NCI-H128 (cell line): ENCODE measurements around the gene HOMER1.

Source experiments
- DNase-seq: peaks from one replicate; lab custom pipeline; 2025; ENCODE audit not compliant: unreplicated experiment; lab: John Stamatoyannopoulos, UW

The HOMER1 gene

DNA sequence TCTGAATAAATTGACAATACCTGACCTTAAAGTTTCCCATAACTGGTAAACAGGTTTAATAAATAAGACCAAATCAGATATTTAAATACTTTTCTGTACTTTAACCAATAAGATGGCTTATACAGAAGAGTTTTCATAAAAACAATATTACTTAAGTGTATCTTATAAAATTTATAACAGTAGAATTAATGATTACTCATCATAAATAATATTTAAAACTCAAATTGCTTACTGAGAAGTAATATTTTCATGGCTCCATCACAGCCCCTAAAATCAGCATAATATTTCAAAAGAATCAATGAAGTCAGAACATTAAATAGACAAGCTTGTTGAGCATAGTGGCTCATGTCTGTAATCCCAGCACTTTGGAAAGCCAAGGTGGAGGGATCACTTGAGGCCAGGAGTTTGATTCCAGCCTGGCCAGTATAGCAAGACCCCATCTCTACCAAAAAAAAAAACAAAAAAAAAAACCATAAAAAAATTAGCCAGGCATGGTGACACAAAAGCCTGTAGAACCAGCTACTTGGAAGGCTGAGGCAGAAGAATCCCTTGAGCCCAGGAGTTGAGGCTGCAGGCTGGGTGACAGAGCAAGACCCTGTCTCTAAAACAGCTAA is 23.5 kb downstream of the HOMER1 start:
- no peak for DNase-seq

DNA sequence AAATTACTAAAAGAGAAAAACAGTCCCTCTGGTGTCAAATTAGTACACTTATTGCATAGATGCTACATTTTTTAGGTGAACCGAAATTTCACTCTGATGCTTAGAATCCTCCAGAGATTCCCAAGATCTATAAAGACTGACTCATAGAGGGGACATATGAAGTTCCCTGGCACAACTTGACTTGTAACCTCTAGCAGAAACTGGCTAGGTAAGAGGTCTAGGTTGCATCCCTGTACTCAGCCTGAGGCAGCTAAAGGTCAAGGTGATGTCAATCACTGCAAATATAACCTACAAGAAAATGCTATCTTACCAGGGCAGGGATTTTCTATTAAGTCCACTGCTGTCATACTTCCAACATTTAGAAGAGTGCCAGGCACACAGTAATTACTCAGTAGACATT is 24.2 kb downstream of the HOMER1 start:
- no peak for DNase-seq

DNA sequence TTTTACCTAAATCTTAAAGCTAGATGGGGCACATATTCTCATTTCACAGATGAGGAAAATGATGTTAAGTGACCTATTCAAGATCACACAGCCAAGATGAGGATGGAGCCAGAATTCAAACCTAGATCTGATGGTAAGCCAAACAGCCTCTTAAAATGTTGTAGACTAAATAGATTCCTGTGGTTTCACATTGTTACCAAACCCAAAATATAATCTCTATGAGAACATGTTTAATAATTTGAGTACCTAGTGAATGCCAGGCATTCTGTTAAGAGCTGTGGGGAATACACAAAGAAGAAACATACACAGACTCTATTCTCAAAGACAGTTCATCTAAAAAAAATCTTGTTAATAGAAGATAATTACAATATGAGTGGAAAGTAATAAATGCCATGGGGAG is 25.2 kb downstream of the HOMER1 start:
- DNase-seq: no peak

DNA sequence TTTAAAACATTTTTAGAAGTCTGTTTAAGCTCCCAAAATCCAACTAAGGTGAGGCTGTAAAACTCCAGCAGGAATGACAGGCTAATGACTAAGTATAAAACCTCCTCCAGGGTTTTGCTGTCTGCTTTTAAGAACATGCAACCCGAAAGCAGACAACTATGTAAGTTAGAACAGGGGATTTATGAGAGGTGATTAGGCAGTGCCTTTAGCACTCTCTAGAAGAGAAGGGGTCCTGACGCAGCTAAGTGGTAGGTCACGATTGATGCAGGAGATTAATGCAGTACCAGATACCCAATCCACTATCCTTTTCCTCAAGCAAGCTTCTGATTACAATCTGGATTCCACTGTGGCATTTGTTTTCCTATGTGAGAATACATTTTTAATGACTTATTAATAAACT is 25.9 kb downstream of the HOMER1 start:
- no peak for DNase-seq

DNA sequence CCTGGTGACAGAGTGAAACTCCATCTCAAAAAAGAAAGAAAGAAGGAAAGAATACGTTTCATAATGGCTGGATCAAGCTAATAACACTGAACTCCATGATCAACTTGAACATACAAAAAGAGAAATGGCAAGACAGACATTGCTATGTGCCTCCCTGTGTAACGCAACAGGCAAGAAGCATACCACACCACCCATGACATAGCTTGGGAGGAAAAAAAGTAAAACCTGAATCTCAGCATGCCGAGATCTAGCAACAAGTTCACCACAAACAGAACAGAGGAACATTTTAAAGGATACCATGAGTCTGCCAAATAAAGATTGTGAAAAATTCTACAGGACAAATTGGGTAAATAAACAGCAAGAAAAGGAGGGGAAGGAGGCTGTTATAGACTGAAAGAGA is 26.7 kb downstream of the HOMER1 start:
- DNase-seq: no peak

DNA sequence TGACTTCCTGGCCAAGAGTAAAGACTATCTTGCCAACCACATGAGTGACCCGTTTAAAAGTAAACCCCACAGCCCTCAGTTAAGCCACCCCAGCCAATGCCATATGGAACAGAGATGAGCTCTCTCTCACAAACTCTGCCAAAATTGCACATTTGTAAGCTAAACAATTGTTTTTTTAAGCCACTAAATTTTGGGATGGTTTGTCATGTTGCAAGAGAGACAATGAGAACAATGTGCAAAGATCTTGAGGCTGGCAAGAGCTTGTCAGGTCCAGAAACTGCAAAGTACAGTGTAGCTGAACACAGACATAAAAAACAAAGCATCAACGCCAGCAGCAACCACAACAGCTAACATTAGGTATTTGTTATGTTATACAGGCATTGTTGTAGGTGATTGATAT is 27.8 kb downstream of the HOMER1 start:
- no peak for DNase-seq

DNA sequence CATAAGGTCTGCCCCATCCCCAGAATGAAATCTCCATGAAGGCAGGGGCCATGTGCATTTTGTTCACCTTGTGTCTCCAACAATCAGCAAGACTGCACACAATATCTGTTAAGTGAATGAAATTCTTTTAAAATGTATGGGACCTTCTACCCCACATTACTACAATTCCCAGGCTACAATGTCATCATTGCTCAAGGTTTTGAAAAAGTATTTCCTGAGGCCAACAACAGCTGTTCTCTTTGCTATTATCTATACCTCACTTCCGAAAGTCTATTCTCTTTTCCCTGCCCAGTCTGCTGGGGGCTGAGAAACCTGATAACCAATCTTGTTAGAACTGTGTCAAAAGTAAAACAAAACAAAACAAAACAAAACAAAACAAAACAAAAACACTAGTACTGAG is 29.2 kb downstream of the HOMER1 start:
- no peak for DNase-seq

DNA sequence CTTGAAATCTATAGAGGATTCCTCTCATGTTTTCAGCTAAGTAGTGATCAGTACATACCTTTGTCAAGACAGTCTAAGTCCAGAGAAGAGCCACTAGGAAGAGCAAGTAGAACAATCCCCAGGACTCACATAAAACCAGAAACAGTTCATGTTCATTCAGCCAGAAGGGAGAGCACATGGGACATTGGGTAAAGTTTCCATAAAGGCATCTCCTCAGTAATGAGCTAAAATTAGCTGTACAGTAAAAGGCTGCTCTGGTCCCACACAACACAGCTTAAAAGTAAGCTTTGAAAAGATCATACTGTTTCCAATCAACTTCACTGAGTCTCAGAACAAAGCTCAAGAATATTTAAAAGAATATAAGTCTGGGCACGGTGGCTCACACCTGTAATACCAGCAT is 32.4 kb downstream of the HOMER1 start:
- DNase-seq: no peak

DNA sequence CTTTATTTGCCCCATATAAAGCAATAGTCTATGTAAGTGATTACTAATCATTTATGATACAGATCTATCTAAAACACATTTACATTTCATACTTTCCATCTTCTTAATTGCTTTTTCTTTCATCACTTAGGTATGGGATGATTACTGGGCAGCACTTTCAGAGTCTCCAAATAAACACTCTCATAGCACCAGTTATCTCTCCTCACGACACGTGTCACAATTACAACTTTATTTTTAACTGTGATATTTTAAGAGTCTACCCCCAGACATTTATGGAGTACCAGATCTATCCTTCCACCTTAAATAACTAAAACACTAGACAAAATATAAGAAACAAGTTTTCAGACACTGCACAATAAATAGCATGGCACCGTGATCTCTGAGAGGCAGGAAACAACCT is 32.9 kb downstream of the HOMER1 start:
- no peak for DNase-seq

DNA sequence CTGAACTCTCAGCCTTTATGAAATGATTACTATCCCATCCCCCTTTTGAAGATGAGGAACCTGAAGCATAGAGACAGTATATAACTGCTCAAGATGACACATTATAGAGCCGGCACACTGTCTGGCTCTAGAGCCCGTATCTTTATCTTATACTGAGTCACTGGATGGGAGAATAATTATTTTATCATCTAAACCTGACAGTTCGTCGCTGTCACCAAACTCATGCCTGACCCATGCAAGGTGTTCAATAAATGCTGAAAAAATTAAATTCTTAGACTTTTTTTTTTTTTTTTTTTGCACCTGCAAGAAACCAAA is 38.8 kb downstream of the HOMER1 start:
- DNase-seq: no peak

DNA sequence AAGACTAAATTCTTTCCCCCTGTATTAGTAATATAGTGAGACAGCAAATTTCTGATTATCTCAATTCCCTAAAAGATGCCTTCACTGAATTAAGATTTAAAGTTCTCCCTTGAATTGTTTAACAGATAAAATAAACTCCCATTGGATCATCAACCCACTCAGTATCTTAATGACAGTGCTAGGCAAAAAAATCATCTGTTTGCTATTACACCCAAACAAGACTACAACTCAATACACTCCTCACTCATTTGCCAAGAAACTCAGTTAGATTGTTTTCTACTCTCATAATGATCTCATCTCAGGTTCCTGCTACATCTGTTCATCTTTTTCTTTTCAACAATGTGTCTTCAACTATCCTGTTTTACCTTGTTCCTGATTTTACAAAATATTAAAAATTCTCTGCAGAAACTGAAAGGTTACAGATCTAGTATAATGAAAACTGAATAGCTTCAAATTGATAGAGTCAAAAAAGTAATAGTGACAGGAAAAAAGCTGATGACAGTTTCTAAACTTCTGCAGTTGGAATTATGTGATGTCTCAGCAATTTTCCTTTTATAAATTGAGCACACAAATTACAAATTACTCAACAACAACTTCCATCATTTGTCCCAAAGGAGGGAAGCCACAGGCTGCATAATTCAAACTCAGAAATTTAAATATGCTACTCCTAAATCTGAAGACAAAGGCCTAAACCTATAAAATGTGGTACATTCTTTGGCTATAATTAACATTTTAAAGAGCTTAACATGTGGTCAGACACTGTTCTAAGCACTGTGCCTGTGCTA is 39.4 kb downstream of the HOMER1 start:
- no peak for DNase-seq

DNA sequence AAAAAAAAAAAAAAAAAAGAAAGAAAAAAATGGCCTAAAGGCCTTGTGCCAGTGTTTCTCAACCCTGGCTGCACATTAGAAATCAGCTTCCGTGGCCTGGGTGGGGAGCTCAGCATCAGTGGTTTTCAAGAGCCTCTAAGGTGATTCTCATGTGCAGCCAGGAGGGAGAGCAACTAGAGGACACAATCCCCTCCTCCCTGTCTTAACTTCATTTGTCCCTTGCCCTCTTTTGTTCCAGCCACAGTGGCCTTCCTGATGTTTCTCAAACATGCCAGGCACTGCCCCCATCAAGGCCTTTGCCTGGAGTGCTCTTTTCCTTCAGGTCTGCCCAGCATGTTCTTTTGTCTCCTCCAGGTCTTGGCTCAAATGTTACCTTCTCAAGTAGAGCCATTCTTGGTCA is 42.4 kb downstream of the HOMER1 start:
- no peak for DNase-seq

DNA sequence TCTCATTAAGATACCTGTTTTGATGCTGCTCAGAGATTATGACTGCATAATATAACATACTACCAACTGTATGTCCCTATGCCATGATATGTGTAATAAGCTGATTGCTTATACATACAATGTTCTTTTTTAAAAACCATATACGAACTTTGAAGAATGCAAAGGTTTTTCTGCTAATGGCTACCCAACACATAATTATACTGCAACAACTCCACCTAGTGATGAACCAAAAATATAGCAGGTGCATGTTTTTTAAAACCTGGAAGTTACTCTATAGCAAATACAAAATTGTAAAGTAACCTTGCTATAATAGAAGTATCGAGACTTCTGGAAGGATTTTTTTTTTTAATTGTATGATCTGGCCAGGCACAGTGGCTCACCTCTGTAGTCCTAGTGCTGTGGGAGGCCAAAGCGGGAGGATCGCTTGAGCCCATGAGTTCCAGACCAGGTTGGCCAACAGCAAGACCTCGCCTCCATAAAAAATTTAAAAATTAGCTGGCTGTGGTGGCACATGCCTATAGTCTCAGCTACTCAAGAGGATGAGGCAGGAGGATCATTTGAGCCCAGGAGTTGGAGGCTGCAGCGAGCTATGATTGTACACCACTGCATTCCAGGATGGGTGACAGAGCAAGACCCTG is 49.1 kb downstream of the HOMER1 start:
- no peak for DNase-seq

DNA sequence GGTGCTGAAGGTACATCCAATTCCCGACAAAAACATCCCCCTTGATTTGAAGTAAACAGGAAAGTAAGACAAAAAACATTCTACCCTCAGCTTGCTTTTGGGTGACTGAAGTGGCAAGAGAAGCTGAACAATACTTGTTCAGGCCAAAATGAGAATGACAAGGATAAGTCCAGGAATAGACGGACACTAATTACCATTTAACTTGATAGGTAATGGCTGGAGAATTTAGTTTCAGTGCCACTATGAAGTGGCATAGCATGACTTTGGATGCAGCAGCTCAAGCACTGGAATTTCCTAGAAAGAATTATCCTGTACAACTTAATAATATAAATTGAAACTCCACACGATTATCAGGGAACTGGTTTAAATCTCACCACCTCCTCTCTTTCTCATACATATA is 49.7 kb downstream of the HOMER1 start:
- DNase-seq: no peak

DNA sequence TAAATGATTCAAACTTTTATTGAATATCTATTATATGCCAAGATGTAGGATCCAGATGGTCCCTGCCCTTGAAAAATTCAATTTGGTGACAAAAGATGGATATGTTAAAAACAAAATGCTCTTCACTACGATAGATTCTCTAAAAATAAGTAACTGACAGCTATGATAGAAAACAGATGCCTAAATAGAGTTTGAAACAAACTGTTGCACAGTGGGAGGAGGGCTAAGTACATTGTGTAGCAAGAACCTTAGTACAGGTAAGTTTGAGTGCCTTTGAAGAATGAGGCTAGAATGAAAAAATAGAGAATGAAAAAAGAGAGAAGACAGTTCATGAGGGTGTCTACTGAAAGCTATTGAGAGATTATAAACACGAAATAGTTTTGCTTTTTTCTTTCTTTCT is 54.3 kb downstream of the HOMER1 start:
- DNase-seq: no peak

DNA sequence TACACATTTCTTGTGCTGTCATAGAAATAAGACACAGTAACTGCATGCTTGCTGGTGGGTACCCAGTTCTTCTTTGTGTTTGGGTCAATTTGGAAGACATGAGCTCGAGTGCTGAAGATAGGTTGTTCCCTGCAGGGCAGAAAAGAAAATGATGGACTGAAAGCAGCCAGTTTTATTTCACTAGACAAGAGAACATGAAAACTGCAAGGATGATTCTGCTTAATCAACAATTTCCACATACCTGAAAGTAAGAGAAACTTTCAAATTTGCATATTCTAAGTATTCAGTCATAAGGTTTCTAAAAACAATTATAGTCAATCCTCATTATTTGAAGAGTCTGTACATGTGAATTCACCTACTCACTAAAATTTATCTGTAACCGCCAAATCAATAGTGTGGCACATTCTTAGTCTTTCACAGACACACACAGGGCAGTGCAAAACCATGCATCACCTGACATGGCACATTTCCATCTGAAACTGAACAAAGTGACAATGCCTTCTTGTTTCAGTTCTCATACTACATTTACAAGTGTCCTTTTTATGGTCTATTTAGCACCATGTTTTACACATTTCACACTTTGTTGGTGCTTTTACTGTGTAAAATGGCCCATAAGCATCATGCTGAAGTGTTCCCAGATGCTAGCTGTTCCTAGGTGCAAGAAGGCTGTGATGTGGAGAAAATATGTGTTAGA is 56.9 kb downstream of the HOMER1 start:
- no peak for DNase-seq

DNA sequence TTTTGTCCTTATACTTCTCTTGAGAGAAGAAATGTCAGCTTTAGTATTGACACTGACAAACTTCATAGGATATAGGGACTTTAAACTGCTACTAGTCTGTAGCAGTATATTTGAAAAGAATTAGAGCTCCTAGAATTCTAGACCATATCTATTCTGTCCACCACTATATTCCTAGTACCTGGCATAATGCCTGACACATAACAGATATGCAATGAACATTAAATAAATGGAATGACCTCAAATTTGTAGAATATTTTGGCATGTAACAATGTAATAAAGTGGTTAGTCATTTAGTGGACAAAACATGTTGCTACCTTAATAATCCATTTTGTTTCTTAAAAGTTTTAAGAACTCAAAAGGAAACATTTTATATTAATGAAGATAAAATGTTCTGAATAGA is 57.5 kb downstream of the HOMER1 start:
- DNase-seq: no peak

DNA sequence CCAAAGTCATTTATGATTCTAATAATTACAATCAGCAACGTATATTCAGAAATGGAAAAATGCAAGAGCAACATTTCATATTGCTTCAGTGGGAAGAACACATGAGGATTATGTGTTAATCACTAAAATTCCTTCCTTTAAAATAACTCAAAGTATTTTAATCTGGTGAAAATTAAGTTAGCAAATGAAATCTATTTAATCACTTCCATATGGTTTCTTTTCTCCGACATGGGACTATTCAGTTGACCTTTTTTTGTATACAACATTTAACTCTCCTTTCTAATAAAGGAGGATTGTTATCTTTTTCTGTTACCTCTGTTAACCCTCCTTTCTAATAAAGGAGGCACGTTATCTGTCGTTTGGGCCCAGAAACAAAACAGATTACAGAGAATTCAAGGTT is 59.9 kb downstream of the HOMER1 start:
- no peak for DNase-seq

DNA sequence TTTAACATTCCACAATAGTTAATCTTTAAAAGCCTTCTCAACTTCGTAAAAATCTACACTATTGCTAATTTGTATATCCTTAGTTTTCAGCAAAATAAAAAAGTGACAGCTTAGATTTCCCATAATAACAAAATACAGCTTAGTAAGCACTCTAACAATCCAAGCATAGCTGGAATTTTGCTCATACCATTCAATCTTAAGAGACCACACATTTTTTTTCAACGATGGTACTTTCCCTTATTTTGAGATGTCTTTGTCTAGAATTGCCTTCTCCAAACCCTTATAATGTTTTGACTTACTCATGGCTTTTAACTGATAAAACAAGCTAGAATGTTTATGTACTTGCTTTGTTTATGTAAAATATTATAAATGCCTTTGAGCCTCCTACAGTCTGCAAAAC is 65.6 kb downstream of the HOMER1 start:
- no peak for DNase-seq

DNA sequence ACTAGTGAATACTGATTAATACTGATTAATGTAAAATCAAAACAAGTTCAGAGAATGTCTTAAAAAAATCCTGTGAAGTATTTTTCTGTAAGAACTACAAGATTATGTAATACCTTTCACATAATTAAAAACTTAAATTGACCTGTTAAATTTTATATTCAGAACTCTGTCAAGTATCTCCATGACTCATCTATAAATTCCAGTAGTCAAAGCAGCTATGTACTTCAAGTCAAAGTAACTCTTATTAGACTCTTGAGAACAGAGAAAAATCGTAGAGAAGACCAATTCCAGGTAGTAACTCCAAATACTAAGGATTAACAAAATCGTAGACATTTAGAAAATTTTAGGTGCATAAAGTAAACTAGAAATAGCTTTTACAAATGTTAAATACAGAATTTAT is 77.1 kb downstream of the HOMER1 start:
- no peak for DNase-seq

DNA sequence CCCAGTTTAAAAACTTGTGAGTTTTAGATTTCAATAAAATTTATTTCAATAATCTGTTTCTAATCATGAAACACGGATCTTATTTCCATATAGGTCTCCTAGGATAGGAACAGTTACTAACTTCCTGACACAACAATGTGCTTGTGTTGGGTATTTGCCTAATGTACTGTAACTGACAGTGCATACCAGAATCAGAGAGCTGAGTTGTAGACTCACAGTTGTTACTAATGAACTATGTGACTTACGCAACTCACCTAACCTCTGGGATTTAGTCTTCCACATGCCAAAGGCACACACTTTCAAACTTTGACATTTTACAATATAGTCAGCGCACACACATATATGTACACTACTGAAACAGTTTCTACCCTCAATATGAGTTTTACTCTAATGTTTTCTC is 77.7 kb downstream of the HOMER1 start:
- no peak for DNase-seq

DNA sequence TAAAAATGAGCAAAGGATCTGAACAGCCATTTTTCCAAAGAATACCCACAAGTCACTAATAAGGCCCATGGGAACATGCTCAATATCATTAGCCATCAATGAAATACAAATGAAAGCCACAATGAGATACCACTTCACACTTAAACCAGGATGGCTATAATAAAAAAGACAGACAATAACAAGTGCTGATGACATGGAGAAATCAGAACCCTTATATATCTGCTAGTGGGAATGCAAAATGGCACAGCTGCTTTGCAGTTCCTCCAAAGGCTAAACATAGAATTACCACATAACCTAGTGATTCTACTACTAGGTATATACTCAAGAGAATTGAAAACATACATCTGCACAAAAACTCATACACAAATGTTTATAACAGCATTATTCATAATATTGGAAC is 83.7 kb downstream of the HOMER1 start:
- DNase-seq: no peak
